Occipital lobe (tissue), 2 donors: ENCODE results near the gene FAF2. TPM values are rescaled to one million over a fixed set of nuclear protein-coding genes. Genes with fewer than 3 reads are reported as not detected.
"Not testable (repeated sequence)": the region's sequence is repeated elsewhere in the genome, so short reads cannot be mapped to it uniquely, and the experiment has no call there.

Source experiments
- DNase-seq: peaks from one replicate; lab custom pipeline; 2025; lab: John Stamatoyannopoulos, UW
- total RNA-seq: library from RNA; depleted of rRNA; stranded (reverse); fragments of >200 nt; gene quantifications from one replicate; pipeline ENCODE4 v1.2.3, GENCODE V29; 2014

FAF2 gene, protein sequence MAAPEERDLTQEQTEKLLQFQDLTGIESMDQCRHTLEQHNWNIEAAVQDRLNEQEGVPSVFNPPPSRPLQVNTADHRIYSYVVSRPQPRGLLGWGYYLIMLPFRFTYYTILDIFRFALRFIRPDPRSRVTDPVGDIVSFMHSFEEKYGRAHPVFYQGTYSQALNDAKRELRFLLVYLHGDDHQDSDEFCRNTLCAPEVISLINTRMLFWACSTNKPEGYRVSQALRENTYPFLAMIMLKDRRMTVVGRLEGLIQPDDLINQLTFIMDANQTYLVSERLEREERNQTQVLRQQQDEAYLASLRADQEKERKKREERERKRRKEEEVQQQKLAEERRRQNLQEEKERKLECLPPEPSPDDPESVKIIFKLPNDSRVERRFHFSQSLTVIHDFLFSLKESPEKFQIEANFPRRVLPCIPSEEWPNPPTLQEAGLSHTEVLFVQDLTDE
- 32.6 TPM for total RNA-seq

GRCh38 chr5:176447978-176448608 is at the start of gene FAF2:
Gene FAF2, plus strand, starts transcription at chr5:176448385. Its CDS starts 23 bp downstream, at chr5:176448408.
- peak; percentile 94 for DNase-seq

DNA sequence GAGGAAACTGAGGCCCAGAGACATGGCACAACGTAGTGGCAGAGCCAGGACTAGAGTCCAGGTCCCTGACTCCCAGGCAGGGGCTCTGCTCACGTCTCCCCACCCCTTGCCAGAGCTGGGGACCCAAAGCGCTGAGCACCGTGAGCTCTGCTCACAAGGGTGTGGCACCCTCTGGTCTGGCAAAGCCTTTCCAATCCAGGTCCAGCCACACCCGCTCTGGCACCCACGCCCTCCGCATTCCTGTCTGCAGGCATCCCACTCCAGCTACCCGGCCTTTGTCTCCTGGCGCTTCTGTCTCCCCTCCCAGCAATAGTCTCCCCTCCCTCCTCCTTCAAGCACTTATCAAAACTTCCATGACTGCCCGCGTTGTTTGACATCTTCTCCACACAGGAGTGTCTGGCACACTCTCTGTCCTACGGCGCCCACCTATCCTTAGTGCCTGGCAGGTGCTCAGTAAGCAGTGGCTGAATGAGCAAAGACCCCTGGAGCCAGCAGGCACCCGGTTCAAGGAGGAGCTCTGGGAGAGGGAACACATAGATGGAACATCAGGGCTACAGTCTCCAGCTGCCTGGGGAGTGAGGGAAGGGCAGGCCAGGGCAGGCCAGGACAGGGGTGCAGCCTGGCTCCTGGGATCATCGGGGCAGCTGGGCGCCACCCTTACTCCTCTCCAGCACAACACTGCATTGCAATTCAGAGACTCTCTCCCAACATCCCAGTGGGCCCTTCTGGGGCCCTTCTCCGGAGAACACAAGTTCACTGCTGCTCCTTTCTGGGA is 47.6 kb upstream of the FAF2 start:
- no peak for DNase-seq

- no peak for DNase-seq
Observed at GRCh38 chr5:176401281-176402205, 46.6 kb upstream of the FAF2 start.

- no peak for DNase-seq
Observed at GRCh38 chr5:176405656-176406435, 42.3 kb upstream of the FAF2 start.

GRCh38 chr5:176406436-176407052 is 41.6 kb upstream of the FAF2 start:
- DNase-seq, result no peak

- DNase-seq, result no peak
Observed at GRCh38 chr5:176407456-176408251, 40.5 kb upstream of the FAF2 start.

- DNase-seq, result not testable (repeated sequence)
Observed at GRCh38 chr5:176408252-176408573, 40.0 kb upstream of the FAF2 start.

- DNase-seq, result no peak
Observed at GRCh38 chr5:176408590-176408989, 39.6 kb upstream of the FAF2 start.

DNA sequence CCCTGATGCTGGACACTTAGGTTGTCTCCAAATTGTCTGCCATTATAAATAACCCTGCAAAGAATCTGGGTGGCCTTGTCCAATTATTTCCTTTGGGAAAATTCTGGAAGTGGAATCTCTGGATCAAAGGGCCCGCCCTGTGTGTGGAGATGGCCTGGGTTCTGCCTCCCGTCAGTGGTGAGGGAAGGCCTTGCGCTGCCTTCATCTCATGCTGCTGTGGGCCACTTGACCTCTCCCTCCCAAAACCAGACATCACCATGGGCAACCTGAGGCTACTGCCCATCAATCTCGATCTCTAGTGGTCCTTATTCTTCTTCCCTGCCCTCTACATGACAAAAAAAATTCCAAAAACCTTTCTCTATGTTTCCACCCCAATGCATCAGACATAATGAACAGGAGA is 38.4 kb upstream of the FAF2 start:
- DNase-seq, result no peak

GRCh38 chr5:176410486-176411180 is 37.6 kb upstream of the FAF2 start:
- DNase-seq, result no peak

- no peak for DNase-seq
Observed at GRCh38 chr5:176412517-176413254, 35.5 kb upstream of the FAF2 start.

GRCh38 chr5:176413255-176413565 is 35.0 kb upstream of the FAF2 start:
- DNase-seq, result no peak

DNA sequence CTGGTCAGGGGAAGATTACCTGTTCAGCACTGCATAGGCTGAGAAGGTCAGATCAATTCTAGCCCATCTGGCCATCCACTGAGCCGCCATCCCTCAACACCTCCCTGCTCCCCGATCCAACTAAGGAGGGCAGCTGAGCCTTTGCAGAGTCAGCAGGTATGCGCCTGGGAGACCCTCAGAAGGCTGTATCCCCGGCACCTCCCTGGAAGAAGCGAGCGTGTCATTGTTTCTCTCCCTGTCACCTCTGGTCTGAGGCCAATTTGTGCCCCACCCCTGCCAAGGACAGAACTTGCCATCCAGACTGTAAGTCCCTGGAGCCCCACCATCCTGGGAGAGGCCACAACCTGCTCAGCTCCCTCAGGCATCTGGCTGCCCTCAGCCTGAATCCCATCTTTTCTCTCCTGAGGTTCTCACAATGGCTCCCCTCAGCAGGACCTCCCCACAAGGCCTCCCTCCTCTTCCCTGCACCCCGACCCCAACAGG is 34.4 kb upstream of the FAF2 start:
- no peak for DNase-seq

DNA sequence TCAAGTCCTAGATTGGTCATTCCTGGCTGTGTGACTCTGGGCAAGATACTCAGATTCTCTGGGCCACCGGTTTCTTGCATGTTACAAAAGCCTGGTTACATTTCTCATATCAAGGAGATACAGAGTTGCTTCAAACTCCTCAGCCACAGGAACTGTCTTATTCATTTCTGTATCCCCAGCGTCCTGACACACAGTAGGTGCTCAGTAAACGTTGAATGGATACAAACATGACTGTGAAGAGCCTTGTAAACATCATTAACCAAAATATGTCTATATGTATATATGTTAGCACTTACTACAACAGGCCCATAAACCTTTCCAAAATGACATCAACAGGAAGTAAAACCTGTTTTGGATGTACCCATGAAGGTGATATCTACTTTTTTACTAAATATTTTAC is 33.5 kb upstream of the FAF2 start:
- no peak for DNase-seq

DNA sequence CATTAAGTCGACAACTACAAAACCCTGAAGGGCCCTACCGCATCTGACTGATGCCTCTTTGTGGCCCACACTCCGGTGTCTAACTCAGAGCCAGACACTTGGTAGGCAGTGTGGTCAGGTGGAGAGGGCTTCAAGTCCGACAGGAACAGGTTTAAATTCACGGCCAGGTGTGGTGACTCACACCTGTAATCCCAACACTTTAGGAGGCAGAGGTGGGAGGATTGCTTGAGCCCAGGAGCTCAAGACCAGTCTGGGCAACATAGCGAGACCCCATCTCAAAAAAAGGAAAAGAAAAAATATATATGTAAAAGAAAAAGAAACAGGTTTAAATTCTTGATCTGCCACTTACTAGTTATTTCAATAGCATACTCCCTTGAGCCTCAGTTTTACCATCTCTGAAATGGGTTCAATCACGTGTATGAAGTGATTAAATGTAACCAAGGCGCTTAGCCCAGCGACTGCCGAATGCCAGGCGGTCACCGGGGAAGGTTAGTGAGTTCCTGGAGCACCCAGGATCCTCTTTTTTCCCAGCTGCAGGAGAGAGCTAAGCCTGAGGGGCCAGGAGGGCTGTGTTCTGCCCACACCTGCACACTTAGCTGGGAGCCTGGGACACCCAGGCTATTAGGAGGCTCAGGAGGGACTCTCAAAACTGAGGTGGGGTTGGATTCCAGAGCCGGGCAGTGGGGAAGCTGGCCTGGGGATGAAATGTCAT is 32.8 kb upstream of the FAF2 start:
- no peak for DNase-seq

DNA sequence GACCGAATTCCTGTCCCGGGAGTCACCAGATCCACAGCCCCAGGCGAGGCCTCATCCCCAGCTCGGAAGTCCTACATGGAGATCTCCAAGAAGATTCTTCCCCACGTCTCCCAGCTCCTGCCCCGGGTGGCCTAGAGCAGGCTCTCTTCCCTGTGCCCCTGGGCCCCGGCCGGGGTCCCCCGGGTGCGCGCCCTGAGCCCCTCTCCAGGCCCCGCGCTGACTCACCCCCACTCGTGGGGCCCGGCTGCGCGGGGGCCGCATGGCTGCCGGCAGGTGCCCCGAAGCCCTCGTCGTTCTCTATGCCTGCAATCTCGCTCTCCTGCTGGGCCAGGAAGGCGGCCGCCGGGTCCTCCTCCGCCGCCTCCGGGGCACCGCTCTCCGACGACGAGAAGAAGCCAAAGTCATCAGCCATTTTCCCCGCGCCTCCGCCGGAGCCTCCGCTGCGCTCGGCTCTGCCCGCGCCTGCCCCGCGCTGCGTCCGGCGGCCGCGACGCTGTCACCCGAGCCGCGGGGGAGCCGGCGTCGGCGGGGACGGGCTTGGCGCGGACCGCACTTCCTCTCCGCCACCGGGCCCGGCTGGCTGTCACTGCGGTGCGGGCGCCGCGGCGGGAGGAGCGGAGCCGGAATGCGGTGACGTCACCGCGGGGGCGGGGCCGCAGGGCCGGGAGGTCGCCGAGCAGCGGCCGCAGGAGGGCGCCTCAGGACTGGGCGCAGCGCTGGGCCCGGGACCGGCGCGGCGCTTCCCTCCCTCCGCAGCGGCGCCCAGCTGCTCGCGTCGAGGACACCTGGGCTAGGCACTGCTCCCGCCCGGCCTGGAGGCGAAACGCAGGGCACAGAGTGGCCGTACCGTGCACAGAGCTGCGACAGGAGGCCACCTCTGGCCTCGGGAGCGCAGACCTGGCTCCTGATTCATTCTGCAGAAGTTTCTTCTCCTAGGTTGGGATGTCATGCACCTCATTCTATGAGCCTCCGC is 31.9 kb upstream of the FAF2 start, which contains the start of gene CLTB:
Gene CLTB (minus strand): TSS at position 588 of the 973 bp plus-strand sequence. CDS start 176 bp downstream, at position 412.
- peak; percentile 80 for DNase-seq
